Effector CD4-positive, alpha-beta T cell (primary cell): Measurements from ENCODE around the gene PKDCC.

Source experiments
- DNase-seq: peaks from one replicate; pipeline ENCODE4 v3.0.0-alpha.2; 2020

The PKDCC gene

GRCh38 chr2:42050010-42050702 is 2.3 kb downstream of the PKDCC start:
- no peak for DNase-seq

- DNase-seq = no peak
These were observed 3.1 kb downstream of the PKDCC start for GRCh38 chr2:42050703-42051542.

- DNase-seq = no peak
These were observed 3.9 kb downstream of the PKDCC start for GRCh38 chr2:42051543-42052235.

GRCh38 chr2:42052702-42053481 is 5.1 kb downstream of the PKDCC start:
- DNase-seq = no peak

GRCh38 chr2:42053482-42053790 is 5.6 kb downstream of the PKDCC start:
- no peak for DNase-seq

- no peak for DNase-seq
These were observed 6.2 kb downstream of the PKDCC start for GRCh38 chr2:42053791-42054701.

- DNase-seq = no peak
These were observed 7.1 kb downstream of the PKDCC start for GRCh38 chr2:42054714-42055430.

GRCh38 chr2:42055573-42056514 is 8.0 kb downstream of the PKDCC start:
- no peak for DNase-seq

- no peak for DNase-seq
These were observed 9.5 kb downstream of the PKDCC start for GRCh38 chr2:42057159-42057901.

GRCh38 chr2:42057902-42058450 is 10.2 kb downstream of the PKDCC start:
- DNase-seq = no peak

GRCh38 chr2:42059261-42059898 is 11.6 kb downstream of the PKDCC start:
- no peak for DNase-seq

GRCh38 chr2:42060028-42060427 is 12.2 kb downstream of the PKDCC start:
- DNase-seq = no peak

GRCh38 chr2:42060718-42061619 is 13.1 kb downstream of the PKDCC start:
- DNase-seq = no peak

- DNase-seq = no peak
These were observed 14.0 kb downstream of the PKDCC start for GRCh38 chr2:42061839-42062238.

GRCh38 chr2:42063431-42064171 is 15.8 kb downstream of the PKDCC start:
- DNase-seq = no peak

GRCh38 chr2:42064417-42064942 is 16.7 kb downstream of the PKDCC start:
- no peak for DNase-seq
